OCI-LY7 (cell line): ENCODE results near the gene KIF13A. TPM values are rescaled to one million over a fixed set of nuclear protein-coding genes. Genes with fewer than 3 reads are reported as not detected.

ENCODE experiments used
- BruUV-seq: library from RNA; stranded (reverse); fragments of 400-500 nt; replicated peaks from 2 replicates; lab custom pipeline; 2021; lab: Mats Ljungman, UMichigan
- CTCF ChIA-PET: fragments of 300-600 bp; sonication (Branson Sonifier 250); formaldehyde crosslinking; loops from one replicate; lab custom pipeline; 2022; ENCODE audit warnings: antibody characterized with exemption; ENCODE audit not compliant: unreplicated experiment; lab: Charles Lee
- POLR2A ChIA-PET: fragments of 300-600 bp; sonication (Branson Sonifier 250); formaldehyde crosslinking; loops from one replicate; lab custom pipeline; 2022; ENCODE audit warnings: antibody characterized with exemption; lab: Charles Lee
- DNase-seq: peaks from one replicate; pipeline ENCODE4 v3.0.0-alpha.2; 2015; ENCODE audit warnings: low spot score
- H2AFZ ChIP-seq: fragments of 200-600 bp; sonication (generic), shearing (Covaris generic); 2 replicates; pipeline ENCODE4 v1.6.1; 2014; ENCODE audit warnings: mild to moderate bottlenecking, antibody characterized with exemption, low read length, moderate library complexity
- H3K27ac ChIP-seq: fragments of 200-600 bp; sonication (generic); 2 replicates; pipeline ENCODE4 v1.5.1; 2014; ENCODE audit warnings: mixed run types, low read depth, mild to moderate bottlenecking, moderate library complexity, low read length, inconsistent platforms; ENCODE audit not compliant: poor library complexity, severe bottlenecking
- H3K36me3 ChIP-seq: fragments of 200-600 bp; sonication (generic); 2 replicates; pipeline ENCODE4 v1.6.1; 2014; ENCODE audit warnings: mild to moderate bottlenecking, antibody characterized with exemption, low read length, moderate library complexity, mixed read lengths; ENCODE audit not compliant: insufficient read depth
- H3K4me1 ChIP-seq: fragments of 200-600 bp; sonication (generic); 2 replicates; pipeline ENCODE4 v1.5.1; 2014; ENCODE audit warnings: mild to moderate bottlenecking, low read length; ENCODE audit not compliant: insufficient read depth, poor library complexity, severe bottlenecking
- H3K4me2 ChIP-seq: fragments of 200-600 bp; sonication (generic); 2 replicates; pipeline ENCODE4 v1.6.1; 2014; ENCODE audit warnings: mild to moderate bottlenecking, low read length
- H3K4me3 ChIP-seq: fragments of 200-600 bp; sonication (generic); 2 replicates; pipeline ENCODE4 v1.5.1; 2014; ENCODE audit warnings: mild to moderate bottlenecking, low read depth, low read length; ENCODE audit not compliant: poor library complexity, severe bottlenecking
- H3K79me2 ChIP-seq: fragments of 200-600 bp; sonication (generic); 2 replicates; pipeline ENCODE4 v1.6.1; 2016; ENCODE audit warnings: low read depth, mild to moderate bottlenecking, low read length, moderate library complexity, mixed read lengths; ENCODE audit not compliant: insufficient read depth
- H3K9me2 ChIP-seq: fragments of 200-600 bp; sonication (generic); 2 replicates; pipeline ENCODE4 v1.6.1; 2016; ENCODE audit warnings: mild to moderate bottlenecking, low read length, mixed read lengths; ENCODE audit not compliant: insufficient read depth
- H3K9me3 ChIP-seq: fragments of 200-600 bp; sonication (generic); 2 replicates; pipeline ENCODE4 v1.6.1; 2014; ENCODE audit warnings: mild to moderate bottlenecking, mixed run types, low read length, mixed read lengths
- H4K20me1 ChIP-seq: fragments of 200-600 bp; sonication (generic); 2 replicates; pipeline ENCODE4 v1.6.1; 2014; ENCODE audit warnings: mild to moderate bottlenecking, antibody characterized with exemption, low read length, moderate library complexity, mixed read lengths; ENCODE audit not compliant: insufficient read depth
- CTCF ChIP-seq: fragments of 200-600 bp; sonication (generic); conservative IDR thresholded peaks from 2 replicates; pipeline ENCODE4 v1.5.1; 2014; ENCODE audit warnings: mild to moderate bottlenecking, antibody characterized with exemption, low read length, moderate library complexity, mixed read lengths
- EZH2phosphoT487 ChIP-seq: fragments of 200-600 bp; sonication (generic); IDR thresholded peaks from 2 replicates; pipeline ENCODE4 v1.6.1; 2018; ENCODE audit warnings: low read depth, borderline replicate concordance, mild to moderate bottlenecking, mixed run types, antibody characterized with exemption, low read length, moderate library complexity, mixed read lengths
- intact Hi-C: fragments of 100-400 bp; cut with micrococcal nuclease; formaldehyde crosslinking; loops from one replicate; pipeline ENCODE4 v1.10.0; 2022; ENCODE audit not compliant: unreplicated experiment
- total RNA-seq, 2 experiments: library from RNA; depleted of rRNA in 1 of 2; stranded (reverse); fragments of >200 nt in 1 of 2; shearing (Covaris generic) in 1 of 2; gene quantifications; 2 replicates each; pipeline ENCODE4 v1.2.3, GENCODE V29; 2014 to 2022

The KIF13A gene
- total RNA-seq, 2 experiments from 2014 or later = 1.5 TPM; not detected in 1

GRCh38 chr6:17798477-17799154 lies 188.8 kb downstream of the KIF13A start:
- ChIA-PET POLR2A (interaction anchor here (0.6 to 0.7 kb wide), 2 partner anchors 17 to 315 kb away, joined by 3 to 6 read pairs; no protein-coding TSS in a partner anchor), CTCF (interaction anchor here (0.6 kb wide), 1 partner anchor 465 kb away, joined by 3 read pairs; no protein-coding TSS in a partner anchor)
- no peak for DNase-seq
- Histone ChIP-seq H3K9me2 (no peaks in the 10 kb centered on the region), H3K4me3 (no peak overlapping the region), H3K79me2 (no peaks in the 10 kb centered on the region), H4K20me1 (no peaks in the 10 kb centered on the region), H3K9me3 (no peaks in the 10 kb centered on the region), H3K4me1 (no peaks in the 10 kb centered on the region), H3K27ac (no peak overlapping the region), H2AFZ (no peak overlapping the region), H3K36me3 (no peaks in the 10 kb centered on the region), H3K4me2 (no peak overlapping the region)
- no TSS peak for BruUV-seq
- intact Hi-C loops = no loop called here
- TF ChIP-seq EZH2phosphoT487 = no peak

GRCh38 chr6:17790489-17790888 lies 196.9 kb downstream of the KIF13A start:
- intact Hi-C loops = no loop called here
- POLR2A ChIA-PET = interaction anchor here (0.6 kb wide), 1 partner anchor 294 kb away, joined by 8 read pairs; no protein-coding TSS in a partner anchor

More at GRCh38 chr6:17790489-17790888, 196.9 kb downstream of the KIF13A start:
- Histone ChIP-seq H3K36me3 (no peaks in the 10 kb centered on the region), H3K4me1 (no peaks in the 10 kb centered on the region), H3K79me2 (no peaks in the 10 kb centered on the region), H3K27ac (no peak overlapping the region), H3K4me3 (no peak overlapping the region), H3K9me3 (no peaks in the 10 kb centered on the region), H4K20me1 (no peaks in the 10 kb centered on the region), H3K4me2 (no peak overlapping the region), H2AFZ (no peak overlapping the region), H3K9me2 (no peaks in the 10 kb centered on the region)
- BruUV-seq = no TSS peak
- DNase-seq = no peak
- CTCF ChIA-PET = no interaction called here
- TF ChIP-seq CTCF = no peak
- TF ChIP-seq EZH2phosphoT487 = no peak
